Gastroesophageal sphincter (tissue), 3 donors: ENCODE results near the gene C1QL1.

Experiments
- EP300 ChIP-seq: sonication (generic); formaldehyde crosslinking; IDR thresholded peaks from one replicate; pipeline ENCODE4 v1.6.1; 2017; ENCODE audit warnings: antibody characterized with exemption, mild to moderate bottlenecking
- TF ChIP-seq, protein P1 (sequence below), 4 experiments: fragments of 200-600 bp in 2 of 4; fragments of 450-650 bp in 2 of 4; sonication (generic) in 1 of 4; IDR thresholded peaks; one replicate each; pipeline ENCODE4 v1.5.1; 2017 to 2019; ENCODE audit warnings: antibody characterized with exemption in 4 of 4, mild to moderate bottlenecking in 2 of 4, moderate library complexity in 2 of 4

- TF ChIP-seq, protein P1, sequence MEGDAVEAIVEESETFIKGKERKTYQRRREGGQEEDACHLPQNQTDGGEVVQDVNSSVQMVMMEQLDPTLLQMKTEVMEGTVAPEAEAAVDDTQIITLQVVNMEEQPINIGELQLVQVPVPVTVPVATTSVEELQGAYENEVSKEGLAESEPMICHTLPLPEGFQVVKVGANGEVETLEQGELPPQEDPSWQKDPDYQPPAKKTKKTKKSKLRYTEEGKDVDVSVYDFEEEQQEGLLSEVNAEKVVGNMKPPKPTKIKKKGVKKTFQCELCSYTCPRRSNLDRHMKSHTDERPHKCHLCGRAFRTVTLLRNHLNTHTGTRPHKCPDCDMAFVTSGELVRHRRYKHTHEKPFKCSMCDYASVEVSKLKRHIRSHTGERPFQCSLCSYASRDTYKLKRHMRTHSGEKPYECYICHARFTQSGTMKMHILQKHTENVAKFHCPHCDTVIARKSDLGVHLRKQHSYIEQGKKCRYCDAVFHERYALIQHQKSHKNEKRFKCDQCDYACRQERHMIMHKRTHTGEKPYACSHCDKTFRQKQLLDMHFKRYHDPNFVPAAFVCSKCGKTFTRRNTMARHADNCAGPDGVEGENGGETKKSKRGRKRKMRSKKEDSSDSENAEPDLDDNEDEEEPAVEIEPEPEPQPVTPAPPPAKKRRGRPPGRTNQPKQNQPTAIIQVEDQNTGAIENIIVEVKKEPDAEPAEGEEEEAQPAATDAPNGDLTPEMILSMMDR (IDR thresholded peaks at IDR 0.05): no peak
- TF ChIP-seq EP300: no peak
Measured at GRCh38 chr17:45011767-45012166, 43.7 kb upstream of the C1QL1 start.
